NB4 (cell line): ENCODE data around the gene C1orf52.

Experiments
- MYC ChIP-seq: IDR thresholded peaks from 2 replicates; pipeline ENCODE4 v1.6.1; 2011; ENCODE audit warnings: low read depth, low read length
- POLR2A ChIP-seq: IDR thresholded peaks from 2 replicates; pipeline ENCODE4 v1.6.1; 2011; ENCODE audit warnings: mild to moderate bottlenecking; ENCODE audit not compliant: insufficient read length; ENCODE audit errors: extremely low read depth
- TF ChIP-seq, protein P1 (sequence below): IDR thresholded peaks from one replicate; pipeline ENCODE4 v1.5.1; 2012; ENCODE audit warnings: low read depth, low read length
- TF ChIP-seq, protein P2 (sequence below): IDR thresholded peaks from 2 replicates; pipeline ENCODE4 v1.6.1; 2011; ENCODE audit warnings: low read depth, low read length

DNA sequence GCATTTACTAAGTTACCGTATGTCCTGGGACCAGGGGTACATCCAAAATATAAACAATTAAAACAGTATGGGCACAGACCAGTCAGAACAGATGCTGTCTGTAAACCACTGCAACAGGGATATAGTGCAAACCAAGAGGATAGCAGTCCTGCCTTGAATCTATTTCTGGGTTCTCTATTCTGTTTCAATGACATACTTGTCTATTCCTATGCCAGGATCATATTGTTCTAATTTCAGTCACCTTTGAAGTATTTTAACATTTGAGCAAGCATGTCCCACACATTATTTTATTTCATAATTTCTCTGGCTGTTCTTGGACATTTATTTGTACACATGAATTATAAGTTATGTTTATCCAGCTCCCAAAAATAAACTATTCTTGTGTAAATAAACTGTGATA, 30.5 kb downstream of the C1orf52 start:
- TF ChIP-seq, protein P1, sequence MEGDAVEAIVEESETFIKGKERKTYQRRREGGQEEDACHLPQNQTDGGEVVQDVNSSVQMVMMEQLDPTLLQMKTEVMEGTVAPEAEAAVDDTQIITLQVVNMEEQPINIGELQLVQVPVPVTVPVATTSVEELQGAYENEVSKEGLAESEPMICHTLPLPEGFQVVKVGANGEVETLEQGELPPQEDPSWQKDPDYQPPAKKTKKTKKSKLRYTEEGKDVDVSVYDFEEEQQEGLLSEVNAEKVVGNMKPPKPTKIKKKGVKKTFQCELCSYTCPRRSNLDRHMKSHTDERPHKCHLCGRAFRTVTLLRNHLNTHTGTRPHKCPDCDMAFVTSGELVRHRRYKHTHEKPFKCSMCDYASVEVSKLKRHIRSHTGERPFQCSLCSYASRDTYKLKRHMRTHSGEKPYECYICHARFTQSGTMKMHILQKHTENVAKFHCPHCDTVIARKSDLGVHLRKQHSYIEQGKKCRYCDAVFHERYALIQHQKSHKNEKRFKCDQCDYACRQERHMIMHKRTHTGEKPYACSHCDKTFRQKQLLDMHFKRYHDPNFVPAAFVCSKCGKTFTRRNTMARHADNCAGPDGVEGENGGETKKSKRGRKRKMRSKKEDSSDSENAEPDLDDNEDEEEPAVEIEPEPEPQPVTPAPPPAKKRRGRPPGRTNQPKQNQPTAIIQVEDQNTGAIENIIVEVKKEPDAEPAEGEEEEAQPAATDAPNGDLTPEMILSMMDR: no peak
- TF ChIP-seq POLR2A (no peak), MYC (no peak)
- TF ChIP-seq, protein P2, sequence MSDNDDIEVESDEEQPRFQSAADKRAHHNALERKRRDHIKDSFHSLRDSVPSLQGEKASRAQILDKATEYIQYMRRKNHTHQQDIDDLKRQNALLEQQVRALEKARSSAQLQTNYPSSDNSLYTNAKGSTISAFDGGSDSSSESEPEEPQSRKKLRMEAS: no peak
